ENCODE data around the gene POLR3C. TPM values are rescaled to one million over a fixed set of nuclear protein-coding genes. Genes with fewer than 3 reads are reported as not detected.
A peak's percentile ranks its signal among the peaks of the same experiment; 100 is the strongest.
"Not testable (repeated sequence)": the region's sequence is repeated elsewhere in the genome, so short reads cannot be mapped to it uniquely, and the experiment has no call there.

Gene POLR3C
- total and polyA plus RNA-seq, 5 donors from 2014 or later: 30.3 to 52.2 (median 45.8) TPM

GRCh38 chr1:145786271-145786670 lies 37.7 kb upstream of the POLR3C start:
- peaks cover 23% of the 10 kb centered on the region for H3K36me3 ChIP-seq (ENCODE audit: control insufficient read depth, insufficient read depth, low read length)
- Mint-ChIP-seq H3K4me3 (peak overlapping the region in 2 of 4 donors; percentile 0 to 6), H3K9me3 (no peaks in the 10 kb centered on the region), H3K27ac (peak overlapping the region; percentile 6 to 79 (median 33)), H3K27me3 (no peaks in the 10 kb centered on the region), H3K36me3 (peaks cover 28% of the 10 kb centered on the region), H3K4me1 (peaks cover 22 to 32% (median 27%) of the 10 kb centered on the region in 4 donors)
- no peak overlapping the region for H3K4me3 ChIP-seq (ENCODE audit: low read depth, low read length)
- no peak overlapping the region for H3K27ac ChIP-seq (ENCODE audit: insufficient read depth, low read length, poor library complexity, severe bottlenecking)
- no peaks in the 10 kb centered on the region for H3K27me3 ChIP-seq (ENCODE audit: control insufficient read depth, insufficient read depth, low read length)
- no peaks in the 10 kb centered on the region for H3K9me3 ChIP-seq (ENCODE audit: control insufficient read depth in 2 of 2, low read length in 2 of 2)
- H3K4me1 ChIP-seq (ENCODE audit: control insufficient read depth, insufficient read depth, low read length, poor library complexity, severe bottlenecking): no peaks in the 10 kb centered on the region
- peak in 1 of 3 donors; percentile 66 for DNase-seq
- peak; percentile 28 to 70 for ATAC-seq (ENCODE audit: low read depth in 2 of 2)

- no peak overlapping the region for H3K4me3 ChIP-seq (ENCODE audit: low read depth, low read length)
- no peaks in the 10 kb centered on the region for H3K27me3 ChIP-seq (ENCODE audit: control insufficient read depth, insufficient read depth, low read length)
- Mint-ChIP-seq H3K36me3 (peaks cover 33% of the 10 kb centered on the region), H3K9me3 (no peaks in the 10 kb centered on the region), H3K4me3 (no peak overlapping the region), H3K27me3 (no peaks in the 10 kb centered on the region), H3K4me1 (peaks cover 23 to 34% (median 29%) of the 10 kb centered on the region in 4 donors), H3K27ac (no peak overlapping the region)
- no peaks in the 10 kb centered on the region for H3K4me1 ChIP-seq (ENCODE audit: control insufficient read depth, insufficient read depth, low read length, poor library complexity, severe bottlenecking)
- DNase-seq: no peak
- H3K27ac ChIP-seq (ENCODE audit: insufficient read depth, low read length, poor library complexity, severe bottlenecking): no peak overlapping the region
- H3K36me3 ChIP-seq (ENCODE audit: control insufficient read depth, insufficient read depth, low read length): peaks cover 16% of the 10 kb centered on the region
- ATAC-seq (ENCODE audit: low read depth in 2 of 2): no peak
- H3K9me3 ChIP-seq (ENCODE audit: control insufficient read depth in 2 of 2, low read length in 2 of 2): no peaks in the 10 kb centered on the region
These were observed 35.4 kb upstream of the POLR3C start for GRCh38 chr1:145788580-145788979.

- not testable (repeated sequence) for H3K27ac ChIP-seq (ENCODE audit: insufficient read depth, low read length, poor library complexity, severe bottlenecking); H3K27ac Mint-ChIP-seq; ATAC-seq (ENCODE audit: low read depth in 2 of 2); H3K9me3 Mint-ChIP-seq; H3K4me3 ChIP-seq (ENCODE audit: low read depth, low read length); H3K36me3 ChIP-seq (ENCODE audit: control insufficient read depth, insufficient read depth, low read length); H3K27me3 ChIP-seq (ENCODE audit: control insufficient read depth, insufficient read depth, low read length); H3K4me3 Mint-ChIP-seq; H3K4me1 ChIP-seq (ENCODE audit: control insufficient read depth, insufficient read depth, low read length, poor library complexity, severe bottlenecking); DNase-seq; H3K27me3 Mint-ChIP-seq
- H3K36me3 Mint-ChIP-seq: peaks cover 44% of the 10 kb centered on the region
- H3K9me3 ChIP-seq (ENCODE audit: control insufficient read depth in 2 of 2, low read length in 2 of 2): peaks cover 5 to 13% of the 10 kb centered on the region in 2 experiments
- H3K4me1 Mint-ChIP-seq: peaks cover 4 to 24% (median 13%) of the 10 kb centered on the region in 4 donors
These were observed 32.1 kb upstream of the POLR3C start for GRCh38 chr1:145791860-145792259.

- Histone ChIP-seq H3K27ac (ENCODE audit: insufficient read depth, low read length, poor library complexity, severe bottlenecking) (no peak overlapping the region), H3K4me1 (ENCODE audit: control insufficient read depth, insufficient read depth, low read length, poor library complexity, severe bottlenecking) (no peaks in the 10 kb centered on the region), H3K4me3 (ENCODE audit: low read depth, low read length) (no peak overlapping the region), H3K36me3 (ENCODE audit: control insufficient read depth, insufficient read depth, low read length) (peaks cover 8% of the 10 kb centered on the region), H3K27me3 (ENCODE audit: control insufficient read depth, insufficient read depth, low read length) (no peaks in the 10 kb centered on the region), H3K9me3 (ENCODE audit: control insufficient read depth in 2 of 2, low read length in 2 of 2) (peaks cover 12 to 19% of the 10 kb centered on the region in 2 experiments)
- ATAC-seq (ENCODE audit: low read depth in 2 of 2) (no peak), DNase-seq (no peak)
- Mint-ChIP-seq H3K4me1 (peaks cover 4 to 23% (median 13%) of the 10 kb centered on the region in 4 donors), H3K36me3 (peaks cover 48% of the 10 kb centered on the region), H3K27ac (peak overlapping the region in 2 of 3 donors; percentile 10 to 47), H3K27me3 (no peaks in the 10 kb centered on the region), H3K9me3 (peaks cover 0 to 12% (median 9%) of the 10 kb centered on the region in 7 donors), H3K4me3 (no peak overlapping the region)
These were observed 31.5 kb upstream of the POLR3C start for GRCh38 chr1:145792484-145792883.

- no peak overlapping the region for H3K4me3 ChIP-seq (ENCODE audit: low read depth, low read length)
- Mint-ChIP-seq H3K36me3 (peaks cover 49% of the 10 kb centered on the region), H3K9me3 (peaks cover 0 to 23% (median 17%) of the 10 kb centered on the region in 7 donors), H3K4me3 (no peak overlapping the region), H3K27me3 (no peaks in the 10 kb centered on the region), H3K27ac (no peak overlapping the region), H3K4me1 (peaks cover 4 to 23% (median 13%) of the 10 kb centered on the region in 4 donors)
- no peak for ATAC-seq (ENCODE audit: low read depth in 2 of 2)
- H3K27me3 ChIP-seq (ENCODE audit: control insufficient read depth, insufficient read depth, low read length): no peaks in the 10 kb centered on the region
- peaks cover 7% of the 10 kb centered on the region for H3K36me3 ChIP-seq (ENCODE audit: control insufficient read depth, insufficient read depth, low read length)
- H3K9me3 ChIP-seq (ENCODE audit: control insufficient read depth in 2 of 2, low read length in 2 of 2): peaks cover 20 to 22% of the 10 kb centered on the region in 2 experiments
- no peak for DNase-seq
- H3K4me1 ChIP-seq (ENCODE audit: control insufficient read depth, insufficient read depth, low read length, poor library complexity, severe bottlenecking): no peaks in the 10 kb centered on the region
- H3K27ac ChIP-seq (ENCODE audit: insufficient read depth, low read length, poor library complexity, severe bottlenecking): no peak overlapping the region
These were observed 28.6 kb upstream of the POLR3C start for GRCh38 chr1:145795257-145795881.

- Mint-ChIP-seq H3K36me3 (peaks cover 49% of the 10 kb centered on the region), H3K9me3 (peaks cover 0 to 23% (median 17%) of the 10 kb centered on the region in 7 donors), H3K4me1 (peaks cover 4 to 29% (median 19%) of the 10 kb centered on the region in 4 donors), H3K4me3 (peak overlapping the region in 1 of 4 donors; percentile 27), H3K27me3 (no peaks in the 10 kb centered on the region), H3K27ac (peak overlapping the region in 1 of 3 donors; percentile 26)
- peaks cover 20 to 22% of the 10 kb centered on the region in 2 experiments for H3K9me3 ChIP-seq (ENCODE audit: control insufficient read depth in 2 of 2, low read length in 2 of 2)
- DNase-seq (no peak), ATAC-seq (ENCODE audit: low read depth in 2 of 2) (no peak)
- H3K36me3 ChIP-seq (ENCODE audit: control insufficient read depth, insufficient read depth, low read length): peaks cover 7% of the 10 kb centered on the region
- no peak overlapping the region for H3K4me3 ChIP-seq (ENCODE audit: low read depth, low read length)
- no peak overlapping the region for H3K27ac ChIP-seq (ENCODE audit: insufficient read depth, low read length, poor library complexity, severe bottlenecking)
- no peaks in the 10 kb centered on the region for H3K4me1 ChIP-seq (ENCODE audit: control insufficient read depth, insufficient read depth, low read length, poor library complexity, severe bottlenecking)
- H3K27me3 ChIP-seq (ENCODE audit: control insufficient read depth, insufficient read depth, low read length): no peaks in the 10 kb centered on the region
These were observed 27.2 kb upstream of the POLR3C start for GRCh38 chr1:145796753-145797152.

- Histone ChIP-seq H3K4me3 (ENCODE audit: low read depth, low read length) (no peak overlapping the region), H3K27ac (ENCODE audit: insufficient read depth, low read length, poor library complexity, severe bottlenecking) (no peak overlapping the region), H3K27me3 (ENCODE audit: control insufficient read depth, insufficient read depth, low read length) (no peaks in the 10 kb centered on the region), H3K36me3 (ENCODE audit: control insufficient read depth, insufficient read depth, low read length) (peaks cover 4% of the 10 kb centered on the region), H3K9me3 (ENCODE audit: control insufficient read depth in 2 of 2, low read length in 2 of 2) (peaks cover 20 to 22% of the 10 kb centered on the region in 2 experiments), H3K4me1 (ENCODE audit: control insufficient read depth, insufficient read depth, low read length, poor library complexity, severe bottlenecking) (no peaks in the 10 kb centered on the region)
- Mint-ChIP-seq H3K4me3 (no peak overlapping the region), H3K36me3 (peaks cover 34% of the 10 kb centered on the region), H3K27me3 (no peaks in the 10 kb centered on the region), H3K9me3 (peaks cover 0 to 23% (median 17%) of the 10 kb centered on the region in 7 donors), H3K27ac (no peak overlapping the region), H3K4me1 (peaks cover 10 to 52% (median 39%) of the 10 kb centered on the region in 4 donors)
- DNase-seq (no peak), ATAC-seq (ENCODE audit: low read depth in 2 of 2) (no peak)
These were observed 24.2 kb upstream of the POLR3C start for GRCh38 chr1:145799806-145800205.

All from CD4-positive, CD25-positive, alpha-beta regulatory T cell (primary cell).